ENCODE data around the gene GRIK3.
"Not testable (repeated sequence)": the region's sequence is repeated elsewhere in the genome, so short reads cannot be mapped to it uniquely, and the experiment has no call there.

GRIK3 gene

GRCh38 chr1:36776256-36776655 is 258.1 kb downstream of the GRIK3 start:
- no peak for DNase-seq

GRCh38 chr1:36775716-36776115 is 258.6 kb downstream of the GRIK3 start:
- DNase-seq = no peak

GRCh38 chr1:36773827-36774541 is 260.3 kb downstream of the GRIK3 start:
- no peak for DNase-seq

- no peak for DNase-seq
Measured at GRCh38 chr1:36772647-36773495, 261.4 kb downstream of the GRIK3 start.

GRCh38 chr1:36771660-36772284 is 262.5 kb downstream of the GRIK3 start:
- DNase-seq = no peak

- no peak for DNase-seq
Measured at GRCh38 chr1:36771240-36771639, 263.1 kb downstream of the GRIK3 start.

- DNase-seq = no peak
Measured at GRCh38 chr1:36769886-36770830, 264.2 kb downstream of the GRIK3 start.

- DNase-seq = no peak
Measured at GRCh38 chr1:36768486-36769178, 265.7 kb downstream of the GRIK3 start.

GRCh38 chr1:36767429-36767828 is 266.9 kb downstream of the GRIK3 start:
- DNase-seq = not testable (repeated sequence)

GRCh38 chr1:36766481-36766880 is 267.8 kb downstream of the GRIK3 start:
- no peak for DNase-seq

GRCh38 chr1:36765785-36766300 is 268.5 kb downstream of the GRIK3 start:
- DNase-seq = no peak

GRCh38 chr1:36764798-36765197 is 269.5 kb downstream of the GRIK3 start:
- no peak for DNase-seq

- DNase-seq = no peak
Measured at GRCh38 chr1:36763771-36764170, 270.5 kb downstream of the GRIK3 start.

- no peak for DNase-seq
Measured at GRCh38 chr1:36762174-36762573, 272.1 kb downstream of the GRIK3 start.

GRCh38 chr1:36761113-36761512 is 273.2 kb downstream of the GRIK3 start:
- no peak for DNase-seq

- no peak for DNase-seq
Measured at GRCh38 chr1:36760081-36760480, 274.2 kb downstream of the GRIK3 start.

- no peak for DNase-seq
Measured at GRCh38 chr1:36759355-36759754, 275.0 kb downstream of the GRIK3 start.

GRCh38 chr1:36755303-36756230 is 278.7 kb downstream of the GRIK3 start:
- no peak for DNase-seq

- DNase-seq = no peak
Measured at GRCh38 chr1:36754366-36754765, 279.9 kb downstream of the GRIK3 start.

- no peak for DNase-seq
Measured at GRCh38 chr1:36753451-36753850, 280.9 kb downstream of the GRIK3 start.

Measured in activated CD4-positive, CD25-positive, alpha-beta regulatory T cell (primary cell).